Spleen (tissue), 7 donors: Measurements from ENCODE around the gene LRTM2.

ENCODE experiments used
- CTCF ChIP-seq, 11 experiments: fragments of 200-600 bp in 7 of 11; fragments of 450-650 bp in 4 of 11; sonication (generic) in 4 of 11; IDR thresholded peaks in 8 of 11; conservative IDR thresholded peaks in 3 of 11; 1 replicate in 7 of 11; 2 replicates in 4 of 11; pipeline versions ENCODE4 v1.4.0 to v1.8.0; 2016 to 2021; ENCODE audit warnings: antibody characterized with exemption in 11 of 11, inconsistent platforms in 4 of 11, mild to moderate bottlenecking in 1 of 11
- POLR2A ChIP-seq, 3 donors: fragments of 450-650 bp; IDR thresholded peaks; one replicate each; pipeline ENCODE4 v1.5.1; 2017; ENCODE audit warnings: antibody characterized with exemption in 3 of 3, mild to moderate bottlenecking in 1 of 3
- donor health status: DM: no; HTN: no; CAD: no; lungs with moderate emphysema.
- donor health status: DM: no; HTN: no; CAD: no.
- donor health status: DM: no; HTN: no; CAD: no.

- TF ChIP-seq CTCF (IDR thresholded peaks at IDR 0.05 in 8 of 11, conservative IDR thresholded peaks at IDR 0.05 in 3 of 11) (no peak), POLR2A (IDR thresholded peaks at IDR 0.05) (no peak)
Measured at GRCh38 chr12:1835211-1836131, 15.1 kb downstream of the LRTM2 start.
